ENCODE data around the gene NAT14. TPM values are rescaled to one million over a fixed set of nuclear protein-coding genes. Genes with fewer than 3 reads are reported as not detected.

The NAT14 gene
- polyA plus RNA-seq, 1 of the 3 experiments (the other 2 are of a cell fraction) = 89.9 TPM

DNA sequence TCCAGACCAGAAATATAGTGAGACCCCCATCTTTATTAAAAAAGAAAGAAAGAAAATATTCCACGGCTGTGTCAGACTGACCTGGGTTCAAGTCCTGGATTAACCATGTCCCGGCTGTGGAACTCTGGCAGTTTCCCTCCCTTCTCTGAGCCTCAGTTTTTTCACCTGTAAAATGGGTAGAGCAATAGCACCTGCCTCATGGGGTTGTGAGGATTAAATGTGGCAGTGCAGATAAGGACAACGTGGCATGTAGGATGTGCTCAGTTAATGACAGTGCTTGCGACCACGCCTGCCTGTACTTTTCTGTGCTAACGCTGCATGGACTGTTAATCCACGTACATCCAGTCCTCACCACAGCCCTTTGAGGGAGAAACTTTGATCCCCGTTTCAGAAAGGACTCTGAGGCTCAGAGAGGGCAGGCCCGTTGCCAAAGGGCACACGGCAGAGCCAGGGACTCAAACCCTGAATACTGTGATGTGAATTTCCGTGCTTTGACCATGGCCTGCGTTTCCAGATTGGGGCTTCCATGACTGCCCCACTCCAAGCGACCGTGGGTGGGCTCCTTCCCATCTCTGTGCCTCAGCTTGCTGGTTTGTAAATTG is 35.8 kb downstream of the NAT14 start:
- H3K9me2 ChIP-seq = no peaks in the 10 kb centered on the region
- H3K27me3 ChIP-seq (ENCODE audit: insufficient read depth) = no peaks in the 10 kb centered on the region
- DNase-seq = no peak
- TF ChIP-seq POLR2AphosphoS5 (IDR thresholded peaks at IDR 0.05; ENCODE audit: low read depth, low read length) (no peak), RCOR1 (IDR thresholded peaks at IDR 0.05; ENCODE audit: low read length) (no peak), IRF3 (IDR thresholded peaks at IDR 0.05; ENCODE audit: low read depth, low read length) (no peak), GATA2 (CRISPR knock-in tag; IDR thresholded peaks at IDR 0.05) (no peak), SMC3 (IDR thresholded peaks at IDR 0.05; ENCODE audit: low read depth, low read length) (no peak), YY1 (IDR thresholded peaks at IDR 0.05; ENCODE audit: low read depth) (no peak), NRF1 (IDR thresholded peaks at IDR 0.05; ENCODE audit: low read depth, low read length) (no peak), FOSL2 (IDR thresholded peaks at IDR 0.05; ENCODE audit: borderline replicate concordance, low read depth) (no peak), RFX5 (IDR thresholded peaks at IDR 0.05; ENCODE audit: low read length) (no peak), PBX3 (IDR thresholded peaks at IDR 0.05) (no peak), SIN3A (IDR thresholded peaks at IDR 0.05; ENCODE audit: borderline replicate concordance, low read depth, low read length) (no peak), FOXM1 (IDR thresholded peaks at IDR 0.05; ENCODE audit: low read depth) (no peak), CHD2 (IDR thresholded peaks at IDR 0.05; ENCODE audit: low read length, partially characterized antibody) (no peak), GABPA (IDR thresholded peaks at IDR 0.05; ENCODE audit: low read depth) (no peak), EZH2phosphoT487 (IDR thresholded peaks at IDR 0.05; ENCODE audit: borderline replicate concordance, low read depth) (no peak), JUND (IDR thresholded peaks at IDR 0.05) (no peak), TAF1 (IDR thresholded peaks at IDR 0.05; ENCODE audit: borderline replicate concordance, low read depth, low read length) (no peak), MXI1 (IDR thresholded peaks at IDR 0.05; ENCODE audit: low read depth, low read length) (no peak), TEAD4 (IDR thresholded peaks at IDR 0.05; ENCODE audit: borderline replicate concordance, insufficient read depth) (no peak)
- TF ChIP-seq, protein P1, sequence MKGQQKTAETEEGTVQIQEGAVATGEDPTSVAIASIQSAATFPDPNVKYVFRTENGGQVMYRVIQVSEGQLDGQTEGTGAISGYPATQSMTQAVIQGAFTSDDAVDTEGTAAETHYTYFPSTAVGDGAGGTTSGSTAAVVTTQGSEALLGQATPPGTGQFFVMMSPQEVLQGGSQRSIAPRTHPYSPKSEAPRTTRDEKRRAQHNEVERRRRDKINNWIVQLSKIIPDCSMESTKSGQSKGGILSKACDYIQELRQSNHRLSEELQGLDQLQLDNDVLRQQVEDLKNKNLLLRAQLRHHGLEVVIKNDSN (IDR thresholded peaks at IDR 0.05; ENCODE audit: borderline replicate concordance, low read depth) = no peak
- no peaks in the 10 kb centered on the region for H3K36me3 ChIP-seq (replicated peaks in 1 of 2; ENCODE audit: control insufficient read depth in 1 of 2, insufficient read depth in 2 of 2, low read length in 1 of 2)
- H3K4me3 ChIP-seq (ENCODE audit: low read depth in 2 of 2, low read length in 1 of 2) = no peak overlapping the region
- H3F3A ChIP-seq (replicated peaks; ENCODE audit: insufficient read depth) = peaks cover 4% of the 10 kb centered on the region
- H3K9me3 ChIP-seq = no peaks in the 10 kb centered on the region
- no peak overlapping the region for H3K4me2 ChIP-seq
- 87% methylated on average over 10 of the region's 14 CpGs for WGBS (ENCODE audit: low lambda C conversion rate)
- H4K20me1 ChIP-seq (ENCODE audit: insufficient read depth) = no peaks in the 10 kb centered on the region
- H3K27ac ChIP-seq (ENCODE audit: low read depth in 2 of 2, low read length in 1 of 2) = peak overlapping the region in 1 of 2 experiments; percentile 37; a peak in 1 of 4 replicates
- ChIA-PET POLR2A (no interaction called here), CTCF (interaction anchor here (0.8 to 1.3 kb wide), 4 partner anchors 16 to 360 kb away, joined by 3 to 4 read pairs (median 3); no protein-coding TSS in a partner anchor)
- H2AFZ ChIP-seq (ENCODE audit: low read depth) = no peak overlapping the region
- peaks cover 0 to 16% of the 10 kb centered on the region in 2 experiments; a peak in 1 of 4 replicates for H3K4me1 ChIP-seq (ENCODE audit: control insufficient read depth in 1 of 2, insufficient read depth in 2 of 2, low read depth in 1 of 2, low read length in 1 of 2)
- no peaks in the 10 kb centered on the region for H3K79me2 ChIP-seq (ENCODE audit: insufficient read depth)
- H3K9ac ChIP-seq = no peak overlapping the region

Measured in SK-N-SH (cell line).